Parathyroid adenoma (tissue), 2 donors: Measurements from ENCODE around the gene ASIC5.

Experiments used
- H2AFZ ChIP-seq: fragments of 300-600 bp; sonication (generic); one replicate; pipeline ENCODE4 v1.7.0; 2017; ENCODE audit warnings: antibody characterized with exemption, mild to moderate bottlenecking
- H3K27ac ChIP-seq: fragments of 300-600 bp; sonication (generic); one replicate; pipeline ENCODE4 v1.7.0; 2017
- H3K27me3 ChIP-seq: fragments of 300-600 bp; sonication (generic); one replicate; pipeline ENCODE4 v1.7.0; 2017; ENCODE audit warnings: low read length; ENCODE audit not compliant: control insufficient read depth, insufficient read depth
- H3K36me3 ChIP-seq: fragments of 300-600 bp; sonication (generic); one replicate; pipeline ENCODE4 v1.7.0; 2017; ENCODE audit warnings: low read length; ENCODE audit not compliant: control insufficient read depth, insufficient read depth
- H3K4me1 ChIP-seq: fragments of 300-600 bp; sonication (generic); one replicate; pipeline ENCODE4 v1.7.0; 2017; ENCODE audit warnings: control low read depth
- H3K4me2 ChIP-seq: fragments of 300-600 bp; sonication (generic); one replicate; pipeline ENCODE4 v1.7.0; 2017; ENCODE audit warnings: low read length
- H3K4me3 ChIP-seq: fragments of 300-600 bp; sonication (generic); one replicate; pipeline ENCODE4 v1.7.0; 2017; ENCODE audit warnings: low read depth, low read length
- H3K79me2 ChIP-seq: fragments of 300-600 bp; sonication (generic); one replicate; pipeline ENCODE4 v1.7.0; 2017; ENCODE audit warnings: control low read depth
- H3K9ac ChIP-seq: fragments of 300-600 bp; sonication (generic); one replicate; pipeline ENCODE4 v1.7.0; 2017; ENCODE audit warnings: mild to moderate bottlenecking
- H3K9me3 ChIP-seq: fragments of 300-600 bp; sonication (generic); one replicate; pipeline ENCODE4 v1.7.0; 2017; ENCODE audit warnings: low read length; ENCODE audit not compliant: control insufficient read depth
- TF ChIP-seq, protein P1 (sequence below): fragments of 300-600 bp; sonication (generic); IDR thresholded peaks from one replicate; pipeline ENCODE4 v1.7.0; 2017; ENCODE audit warnings: antibody characterized with exemption, mild to moderate bottlenecking
- donor health status: primary hyperparathyroidism.

ASIC5 gene, protein sequence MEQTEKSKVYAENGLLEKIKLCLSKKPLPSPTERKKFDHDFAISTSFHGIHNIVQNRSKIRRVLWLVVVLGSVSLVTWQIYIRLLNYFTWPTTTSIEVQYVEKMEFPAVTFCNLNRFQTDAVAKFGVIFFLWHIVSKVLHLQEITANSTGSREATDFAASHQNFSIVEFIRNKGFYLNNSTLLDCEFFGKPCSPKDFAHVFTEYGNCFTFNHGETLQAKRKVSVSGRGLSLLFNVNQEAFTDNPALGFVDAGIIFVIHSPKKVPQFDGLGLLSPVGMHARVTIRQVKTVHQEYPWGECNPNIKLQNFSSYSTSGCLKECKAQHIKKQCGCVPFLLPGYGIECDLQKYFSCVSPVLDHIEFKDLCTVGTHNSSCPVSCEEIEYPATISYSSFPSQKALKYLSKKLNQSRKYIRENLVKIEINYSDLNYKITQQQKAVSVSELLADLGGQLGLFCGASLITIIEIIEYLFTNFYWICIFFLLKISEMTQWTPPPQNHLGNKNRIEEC

DNA sequence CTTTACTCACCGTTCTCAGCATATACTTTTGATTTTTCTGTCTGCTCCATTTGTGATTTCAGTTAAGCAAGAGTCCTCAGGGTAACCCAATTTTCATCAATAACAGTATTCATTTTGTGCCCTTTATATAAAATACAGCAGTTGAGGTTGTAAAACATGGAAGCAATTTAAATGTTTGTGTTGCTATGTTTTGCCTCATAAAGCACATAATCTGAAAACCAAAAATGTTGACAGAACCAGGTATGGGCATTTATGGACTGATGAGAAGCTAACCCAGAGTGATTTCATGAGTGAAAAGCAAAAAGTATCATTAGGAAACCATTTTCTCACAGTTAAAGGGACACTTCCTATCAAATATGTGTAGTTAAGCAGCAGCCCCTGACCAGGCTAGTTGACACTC lies at the start of gene ASIC5:
Gene ASIC5, minus strand, starts transcription at position 101 of the 400 bp plus-strand sequence. Its CDS starts 51 bp downstream, at position 50.
- Histone ChIP-seq H3K9ac (no peak within 1 kb of the TSS), H3K79me2 (no peaks in the 10 kb centered on the region), H2AFZ (no peak within 1 kb of the TSS), H3K27me3 (no peaks in the 10 kb centered on the region), H3K36me3 (no peaks in the 10 kb centered on the region), H3K27ac (no peak within 1 kb of the TSS), H3K4me1 (no peaks in the 10 kb centered on the region), H3K9me3 (no peaks in the 10 kb centered on the region), H3K4me2 (no peak within 1 kb of the TSS), H3K4me3 (no peak within 1 kb of the TSS)
- TF ChIP-seq, protein P1, sequence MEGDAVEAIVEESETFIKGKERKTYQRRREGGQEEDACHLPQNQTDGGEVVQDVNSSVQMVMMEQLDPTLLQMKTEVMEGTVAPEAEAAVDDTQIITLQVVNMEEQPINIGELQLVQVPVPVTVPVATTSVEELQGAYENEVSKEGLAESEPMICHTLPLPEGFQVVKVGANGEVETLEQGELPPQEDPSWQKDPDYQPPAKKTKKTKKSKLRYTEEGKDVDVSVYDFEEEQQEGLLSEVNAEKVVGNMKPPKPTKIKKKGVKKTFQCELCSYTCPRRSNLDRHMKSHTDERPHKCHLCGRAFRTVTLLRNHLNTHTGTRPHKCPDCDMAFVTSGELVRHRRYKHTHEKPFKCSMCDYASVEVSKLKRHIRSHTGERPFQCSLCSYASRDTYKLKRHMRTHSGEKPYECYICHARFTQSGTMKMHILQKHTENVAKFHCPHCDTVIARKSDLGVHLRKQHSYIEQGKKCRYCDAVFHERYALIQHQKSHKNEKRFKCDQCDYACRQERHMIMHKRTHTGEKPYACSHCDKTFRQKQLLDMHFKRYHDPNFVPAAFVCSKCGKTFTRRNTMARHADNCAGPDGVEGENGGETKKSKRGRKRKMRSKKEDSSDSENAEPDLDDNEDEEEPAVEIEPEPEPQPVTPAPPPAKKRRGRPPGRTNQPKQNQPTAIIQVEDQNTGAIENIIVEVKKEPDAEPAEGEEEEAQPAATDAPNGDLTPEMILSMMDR: no peak

DNA sequence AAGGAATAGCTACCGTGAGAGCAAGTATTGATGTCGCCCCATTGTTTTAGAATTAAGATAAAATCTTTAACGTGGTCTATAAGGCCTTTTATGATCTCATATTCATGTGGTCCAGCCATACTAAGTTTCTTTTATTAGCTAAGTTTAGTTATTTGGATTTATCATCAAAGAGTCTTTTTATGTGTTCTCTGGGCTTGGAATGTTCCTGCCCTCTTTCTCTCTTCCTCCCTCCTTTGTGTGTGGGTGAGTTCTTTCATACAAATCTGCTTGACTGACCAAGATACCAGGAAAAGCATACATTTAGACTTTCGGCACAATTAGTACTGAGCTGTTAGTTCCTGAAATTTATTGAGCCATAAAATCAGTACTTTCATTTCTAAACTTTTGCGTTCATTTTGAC lies 48.7 kb upstream of the ASIC5 start:
- no peaks in the 10 kb centered on the region for H3K9me3 ChIP-seq
- no peaks in the 10 kb centered on the region for H3K79me2 ChIP-seq
- no peaks in the 10 kb centered on the region for H3K27me3 ChIP-seq
- no peak overlapping the region for H3K9ac ChIP-seq
- H2AFZ ChIP-seq: no peak overlapping the region
- H3K27ac ChIP-seq: no peak overlapping the region
- no peak overlapping the region for H3K4me2 ChIP-seq
- no peaks in the 10 kb centered on the region for H3K4me1 ChIP-seq
- TF ChIP-seq, protein P1: no peak
- H3K36me3 ChIP-seq: no peaks in the 10 kb centered on the region
- H3K4me3 ChIP-seq: no peak overlapping the region

DNA sequence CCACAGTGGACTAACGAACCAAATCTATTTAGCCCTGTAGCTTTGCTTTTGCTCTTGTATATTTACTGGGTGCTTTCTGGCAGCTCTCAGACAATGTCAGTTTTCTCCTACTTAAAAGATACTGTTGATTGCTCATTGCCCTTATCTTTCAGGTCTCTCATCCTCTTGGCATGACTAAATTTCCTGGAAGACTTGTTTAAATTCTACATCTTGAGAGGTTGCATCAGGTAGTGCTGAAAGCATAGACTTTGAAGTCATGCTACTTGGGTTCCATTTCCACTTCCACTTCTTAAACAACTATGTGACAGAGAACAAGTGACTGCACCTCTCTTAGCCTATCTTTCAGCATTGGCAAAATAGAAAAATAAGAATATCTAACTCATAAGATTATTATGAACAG lies 45.8 kb upstream of the ASIC5 start:
- Histone ChIP-seq H2AFZ (no peak overlapping the region), H3K4me1 (no peaks in the 10 kb centered on the region), H3K36me3 (no peaks in the 10 kb centered on the region), H3K9ac (no peak overlapping the region), H3K27ac (no peak overlapping the region), H3K9me3 (no peaks in the 10 kb centered on the region), H3K4me2 (no peak overlapping the region), H3K27me3 (no peaks in the 10 kb centered on the region), H3K4me3 (no peak overlapping the region), H3K79me2 (no peaks in the 10 kb centered on the region)
- TF ChIP-seq, protein P1: no peak

DNA sequence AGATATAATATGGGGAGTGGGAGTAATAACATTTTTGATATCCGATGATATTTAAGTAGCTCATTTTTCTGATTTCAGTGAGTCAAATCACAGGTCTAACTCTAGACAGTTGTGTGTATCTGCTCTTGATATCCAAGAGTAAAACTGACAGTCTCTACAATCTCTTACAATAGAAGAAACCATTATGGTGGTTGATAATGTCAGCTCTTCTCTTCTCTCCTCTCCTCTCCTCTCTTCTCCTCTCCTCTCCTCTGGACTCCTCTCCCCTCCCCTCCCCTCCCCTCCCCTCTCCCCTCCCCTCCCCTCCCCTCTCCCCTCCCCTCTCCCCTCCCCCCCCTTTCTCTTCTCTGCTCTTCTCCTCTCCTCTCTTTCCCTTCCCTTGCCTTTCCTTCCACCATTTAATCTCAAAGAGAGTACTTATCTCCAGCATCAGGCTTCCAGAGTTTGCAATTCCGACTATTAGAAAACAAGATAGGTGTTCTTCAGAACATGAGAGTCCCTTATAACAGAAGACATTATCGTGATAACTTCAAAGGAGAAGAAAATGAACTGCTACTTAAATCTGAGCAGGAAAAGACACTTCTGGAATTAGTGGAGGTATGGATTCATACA lies 43.6 kb upstream of the ASIC5 start:
- H3K9ac ChIP-seq: no peak overlapping the region
- H3K4me2 ChIP-seq: no peak overlapping the region
- H3K27ac ChIP-seq: no peak overlapping the region
- no peaks in the 10 kb centered on the region for H3K27me3 ChIP-seq
- H3K36me3 ChIP-seq: no peaks in the 10 kb centered on the region
- H3K4me1 ChIP-seq: no peaks in the 10 kb centered on the region
- TF ChIP-seq, protein P1: no peak
- H3K79me2 ChIP-seq: no peaks in the 10 kb centered on the region
- no peak overlapping the region for H2AFZ ChIP-seq
- no peak overlapping the region for H3K4me3 ChIP-seq
- no peaks in the 10 kb centered on the region for H3K9me3 ChIP-seq
